ENCODE measurements around the gene SLC6A8. TPM values are rescaled to one million over a fixed set of nuclear protein-coding genes. Genes with fewer than 3 reads are reported as not detected.

SLC6A8 gene
- total and polyA plus RNA-seq, 2 donors (not counting 3 experiments of a cell fraction or from before 2014, with no cell fraction given) = 22.7 to 23.6 TPM

DNA sequence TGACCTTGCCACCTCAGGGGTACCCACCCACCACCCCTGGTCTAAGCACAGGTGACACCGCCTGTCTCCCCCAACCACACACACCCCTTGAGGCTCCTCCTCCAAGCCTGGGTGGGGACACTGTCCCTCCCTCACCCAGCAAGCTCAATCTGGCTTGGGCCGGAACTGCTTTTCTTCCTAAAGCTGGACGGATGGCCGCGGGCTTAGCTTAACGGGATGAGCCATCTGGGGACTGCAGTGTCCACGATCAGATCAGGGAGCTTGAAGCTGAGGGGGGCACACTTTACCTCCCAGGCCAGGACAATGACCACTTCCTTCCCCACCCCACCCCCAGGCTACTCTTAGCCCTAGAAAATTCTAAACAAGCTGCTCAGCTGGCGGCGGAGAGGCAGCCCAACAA is 1.0 kb upstream of the SLC6A8 start:
- no peak overlapping the region for H3K27ac ChIP-seq (ENCODE audit: insufficient read depth, low read depth, low read length)

More for the DNA sequence above, 1.0 kb upstream of the SLC6A8 start:
- intact Hi-C loops (cut with micrococcal nuclease) (no loop called here), dilution Hi-C loops (cut with MboI; ENCODE audit: extremely low pct_ligation_motif_present, low sequenced_read_pairs) (no loop called here)
- ChIA-PET POLR2A (no interaction called here), CTCF (interaction anchor here (0.7 to 4.2 kb wide), 4 partner anchors 19 to 96 kb away, joined by 3 to 30 read pairs (median 4); no protein-coding TSS in a partner anchor)
- no peaks in the 10 kb centered on the region for H3K9me3 ChIP-seq (replicated peaks; ENCODE audit: control insufficient read depth, insufficient read depth, low read length)
- no TSS peak for BruUV-seq (replicated peaks)
- H2AFZ ChIP-seq (ENCODE audit: low read depth, low read length) = no peak overlapping the region
- no peaks in the 10 kb centered on the region for H4K20me1 ChIP-seq (replicated peaks; ENCODE audit: control insufficient read depth, extremely low read depth, insufficient read depth, low read length)
- no peak overlapping the region for H3K4me3 ChIP-seq (replicated peaks in 1 of 3; ENCODE audit: insufficient read depth in 1 of 3, low read depth in 1 of 3, low read length in 3 of 3)
- no peak overlapping the region for H3K4me2 ChIP-seq (ENCODE audit: insufficient read depth, low read length)
- H3K9me1 ChIP-seq (replicated peaks; ENCODE audit: control insufficient read depth, extremely low read depth, insufficient read depth, low read length) = no peaks in the 10 kb centered on the region
- H3K79me2 ChIP-seq (ENCODE audit: control insufficient read depth, insufficient read depth, low read length) = no peaks in the 10 kb centered on the region
- DNase-seq (ENCODE audit: low read depth, low spot score) (no peak), FAIRE-seq (no peak)
- peaks cover 4% of the 10 kb centered on the region for H3K4me1 ChIP-seq (ENCODE audit: control insufficient read depth, extremely low read depth, insufficient read depth, low read length)
- no peaks in the 10 kb centered on the region for H3K27me3 ChIP-seq (ENCODE audit: control insufficient read depth in 2 of 2, insufficient read depth in 2 of 2, low read length in 2 of 2)
- no peak for TF ChIP-seq POLR2AphosphoS5 (IDR thresholded peaks at IDR 0.05; ENCODE audit: insufficient read depth, low read depth, low read length)
- TF ChIP-seq, protein P1, sequence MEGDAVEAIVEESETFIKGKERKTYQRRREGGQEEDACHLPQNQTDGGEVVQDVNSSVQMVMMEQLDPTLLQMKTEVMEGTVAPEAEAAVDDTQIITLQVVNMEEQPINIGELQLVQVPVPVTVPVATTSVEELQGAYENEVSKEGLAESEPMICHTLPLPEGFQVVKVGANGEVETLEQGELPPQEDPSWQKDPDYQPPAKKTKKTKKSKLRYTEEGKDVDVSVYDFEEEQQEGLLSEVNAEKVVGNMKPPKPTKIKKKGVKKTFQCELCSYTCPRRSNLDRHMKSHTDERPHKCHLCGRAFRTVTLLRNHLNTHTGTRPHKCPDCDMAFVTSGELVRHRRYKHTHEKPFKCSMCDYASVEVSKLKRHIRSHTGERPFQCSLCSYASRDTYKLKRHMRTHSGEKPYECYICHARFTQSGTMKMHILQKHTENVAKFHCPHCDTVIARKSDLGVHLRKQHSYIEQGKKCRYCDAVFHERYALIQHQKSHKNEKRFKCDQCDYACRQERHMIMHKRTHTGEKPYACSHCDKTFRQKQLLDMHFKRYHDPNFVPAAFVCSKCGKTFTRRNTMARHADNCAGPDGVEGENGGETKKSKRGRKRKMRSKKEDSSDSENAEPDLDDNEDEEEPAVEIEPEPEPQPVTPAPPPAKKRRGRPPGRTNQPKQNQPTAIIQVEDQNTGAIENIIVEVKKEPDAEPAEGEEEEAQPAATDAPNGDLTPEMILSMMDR (IDR thresholded peaks at IDR 0.05; ENCODE audit: extremely low read depth in 1 of 2, insufficient read depth in 1 of 2, low read depth in 1 of 2, low read length in 2 of 2) = no peak
- no peak for TF ChIP-seq FOS (IDR thresholded peaks at IDR 0.05; ENCODE audit: borderline replicate concordance, insufficient read depth, low read length)
- TF ChIP-seq EZH2 (IDR thresholded peaks at IDR 0.05; ENCODE audit: borderline replicate concordance, low read depth, low read length, severe bottlenecking) = no peak
- no peak for TF ChIP-seq GATA2 (IDR thresholded peaks at IDR 0.05; ENCODE audit: insufficient read depth, insufficient read length, low read depth, low read length)
- TF ChIP-seq, protein P2, sequence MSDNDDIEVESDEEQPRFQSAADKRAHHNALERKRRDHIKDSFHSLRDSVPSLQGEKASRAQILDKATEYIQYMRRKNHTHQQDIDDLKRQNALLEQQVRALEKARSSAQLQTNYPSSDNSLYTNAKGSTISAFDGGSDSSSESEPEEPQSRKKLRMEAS (IDR thresholded peaks at IDR 0.05; ENCODE audit: insufficient read depth, insufficient read length) = no peak
- TF ChIP-seq JUN (IDR thresholded peaks at IDR 0.05; ENCODE audit: borderline replicate concordance, insufficient read depth, insufficient read length, low read depth) = no peak
- no peak for TF ChIP-seq POLR2A (IDR thresholded peaks at IDR 0.05; ENCODE audit: low read depth, low read length)
- no peak for TF ChIP-seq MYC (IDR thresholded peaks at IDR 0.05; ENCODE audit: low read depth, low read length)
- no peak overlapping the region for H3K9ac ChIP-seq (replicated peaks; ENCODE audit: extremely low read depth, insufficient read depth, low read length)
- no peaks in the 10 kb centered on the region for H3K36me3 ChIP-seq (ENCODE audit: control insufficient read depth in 2 of 2, extremely low read depth in 1 of 2, insufficient read depth in 2 of 2, low read length in 2 of 2)
